H9 (cell line): ENCODE results near the gene AGAP3. TPM values are rescaled to one million over a fixed set of nuclear protein-coding genes. Genes with fewer than 3 reads are reported as not detected.
"Not testable (repeated sequence)": the region's sequence is repeated elsewhere in the genome, so short reads cannot be mapped to it uniquely, and the experiment has no call there.

ENCODE experiments used
- DNase-seq: peaks from one replicate; pipeline ENCODE4 v3.0.0-alpha.2; 2017
- H2AFZ ChIP-seq: one replicate; pipeline ENCODE4 v1.6.1; 2013; ENCODE audit warnings: mild to moderate bottlenecking, low read length, control low read depth, moderate library complexity
- H2AK5ac ChIP-seq: 2 replicates; pipeline ENCODE4 v1.6.1; 2013; ENCODE audit warnings: low read length, control low read depth, mixed read lengths; ENCODE audit not compliant: insufficient read length
- H2BK120ac ChIP-seq: one replicate; pipeline ENCODE4 v1.6.1; 2013; ENCODE audit warnings: low read depth, mild to moderate bottlenecking, low read length, control low read depth, inconsistent platforms; ENCODE audit not compliant: poor library complexity, severe bottlenecking
- H2BK12ac ChIP-seq: 2 replicates; pipeline ENCODE4 v1.6.1; 2013; ENCODE audit warnings: low read length, control low read depth, mixed read lengths, low read depth; ENCODE audit not compliant: insufficient read length
- H2BK15ac ChIP-seq: 2 replicates; pipeline ENCODE4 v1.6.1; 2013; ENCODE audit warnings: low read depth, low read length, control low read depth
- H2BK20ac ChIP-seq: one replicate; pipeline ENCODE4 v1.6.1; 2013; ENCODE audit warnings: low read depth, mild to moderate bottlenecking, low read length, control low read depth, inconsistent platforms; ENCODE audit not compliant: poor library complexity, severe bottlenecking
- H2BK5ac ChIP-seq: 2 replicates; pipeline ENCODE4 v1.6.1; 2013; ENCODE audit warnings: low read length, control low read depth, mixed read lengths; ENCODE audit not compliant: insufficient read length
- H3K14ac ChIP-seq: 2 replicates; pipeline ENCODE4 v1.6.1; 2013; ENCODE audit warnings: low read length, control low read depth; ENCODE audit not compliant: insufficient read depth
- H3K18ac ChIP-seq: 2 replicates; pipeline ENCODE4 v1.6.1; 2013; ENCODE audit warnings: low read depth, mild to moderate bottlenecking, mixed read lengths, low read length, control low read depth; ENCODE audit not compliant: insufficient read length
- H3K23ac ChIP-seq: 2 replicates; pipeline ENCODE4 v1.6.1; 2013; ENCODE audit warnings: low read length, control low read depth, mixed read lengths, low read depth; ENCODE audit not compliant: insufficient read length
- H3K23me2 ChIP-seq: 2 replicates; pipeline ENCODE4 v1.6.1; 2013; ENCODE audit warnings: low read depth, mild to moderate bottlenecking, mixed read lengths, low read length, control low read depth; ENCODE audit not compliant: insufficient read length, poor library complexity, severe bottlenecking
- H3K27ac ChIP-seq: 2 replicates; pipeline ENCODE4 v1.5.1; 2013; ENCODE audit warnings: low read length, control low read depth, mixed read lengths, low read depth; ENCODE audit not compliant: insufficient read length
- H3K27me3 ChIP-seq: 2 replicates; pipeline ENCODE4 v1.6.1; 2013; ENCODE audit warnings: low read length, control low read depth, inconsistent platforms; ENCODE audit not compliant: insufficient read depth
- H3K4ac ChIP-seq: 2 replicates; pipeline ENCODE4 v1.6.1; 2013; ENCODE audit warnings: low read depth, mild to moderate bottlenecking, control low read depth, inconsistent platforms, low read length, moderate library complexity
- H3K4me1 ChIP-seq: 2 replicates; pipeline ENCODE4 v1.6.1; 2013; ENCODE audit warnings: low read length, control low read depth, inconsistent platforms; ENCODE audit not compliant: insufficient read depth
- H3K4me2 ChIP-seq: 2 replicates; pipeline ENCODE4 v1.6.1; 2013; ENCODE audit warnings: low read length, control low read depth, mixed read lengths; ENCODE audit not compliant: insufficient read length, insufficient read depth
- H3K56ac ChIP-seq: 2 replicates; pipeline ENCODE4 v1.6.1; 2013; ENCODE audit warnings: low read depth, mild to moderate bottlenecking, mixed read lengths, low read length, control low read depth; ENCODE audit not compliant: insufficient read length
- H3K79me1 ChIP-seq: 2 replicates; pipeline ENCODE4 v1.6.1; 2013; ENCODE audit warnings: low read depth, mild to moderate bottlenecking, moderate library complexity, low read length, control low read depth, inconsistent platforms; ENCODE audit not compliant: insufficient read depth, poor library complexity, severe bottlenecking
- H3K79me2 ChIP-seq: 2 replicates; pipeline ENCODE4 v1.6.1; 2013; ENCODE audit warnings: low read length, control low read depth, inconsistent platforms; ENCODE audit not compliant: insufficient read depth
- H3K9ac ChIP-seq: 2 replicates; pipeline ENCODE4 v1.6.1; 2013; ENCODE audit warnings: low read length, control low read depth, mixed read lengths; ENCODE audit not compliant: insufficient read length; ENCODE audit errors: extremely low read depth
- H3K9me3 ChIP-seq: one replicate; pipeline ENCODE4 v1.6.1; 2013; ENCODE audit warnings: low read depth, low read length, inconsistent platforms; ENCODE audit not compliant: control insufficient read depth
- H3T11ph ChIP-seq: one replicate; pipeline ENCODE4 v1.6.1; 2013; ENCODE audit warnings: mild to moderate bottlenecking, low read length, control low read depth, inconsistent platforms
- H4K20me1 ChIP-seq: one replicate; pipeline ENCODE4 v1.6.1; 2013; ENCODE audit not compliant: control insufficient read depth, insufficient read length, insufficient read depth
- H4K5ac ChIP-seq: 2 replicates; pipeline ENCODE4 v1.6.1; 2013; ENCODE audit warnings: low read depth, mild to moderate bottlenecking, mixed read lengths, low read length, control low read depth; ENCODE audit not compliant: insufficient read length
- H4K8ac ChIP-seq: replicated peaks from 2 replicates; pipeline ENCODE4 v1.6.1; 2013; ENCODE audit warnings: low read length, control low read depth, mixed read lengths, low read depth; ENCODE audit not compliant: insufficient read length
- H4K91ac ChIP-seq: 2 replicates; pipeline ENCODE4 v1.6.1; 2013; ENCODE audit warnings: low read depth, mild to moderate bottlenecking, moderate library complexity, mixed read lengths, low read length, control low read depth; ENCODE audit not compliant: insufficient read length
- H3K27ac Mint-ChIP-seq, 3 experiments: 2 replicates in 2 of 3; 3 replicates in 1 of 3; pipeline ENCODE4 v1.8.0; 2020 to 2021; ENCODE audit warnings: mixed read lengths in 3 of 3, mild to moderate bottlenecking in 1 of 3, moderate library complexity in 1 of 3
- H3K27me3 Mint-ChIP-seq: 2 replicates; pipeline ENCODE4 v1.8.0; 2021; ENCODE audit warnings: low read depth, mild to moderate bottlenecking, moderate library complexity, mixed read lengths
- H3K36me3 Mint-ChIP-seq, 3 experiments: 2 replicates in 2 of 3; 3 replicates in 1 of 3; pipeline ENCODE4 v1.8.0; 2020 to 2021; ENCODE audit warnings: low read depth in 3 of 3, mixed read lengths in 3 of 3; ENCODE audit not compliant: insufficient read depth in 1 of 3
- H3K4me1 Mint-ChIP-seq, 2 experiments: 2 replicates each; pipeline ENCODE4 v1.8.0; 2020; ENCODE audit warnings: mixed read lengths in 2 of 2
- H3K4me3 Mint-ChIP-seq, 2 experiments: 2 replicates in 1 of 2; 3 replicates in 1 of 2; pipeline ENCODE4 v1.8.0; 2020 to 2021; ENCODE audit warnings: mild to moderate bottlenecking in 2 of 2, mixed read lengths in 2 of 2, moderate library complexity in 1 of 2
- H3K9me3 Mint-ChIP-seq, 2 experiments: 2 replicates in 1 of 2; 3 replicates in 1 of 2; pipeline ENCODE4 v1.8.0; 2020; ENCODE audit warnings: mild to moderate bottlenecking in 2 of 2, mixed read lengths in 2 of 2, moderate library complexity in 1 of 2
- CTCF ChIP-seq: fragments of 200-600 bp; sonication (generic); conservative IDR thresholded peaks from 3 replicates; pipeline ENCODE4 v1.8.0; 2021; ENCODE audit warnings: antibody characterized with exemption, mild to moderate bottlenecking
- WGBS: extraction: QIAGEN DNeasy Blood & Tissue Kit; methylation state at CpG from one replicate; pipeline ENCODE4 v1.1.7; 2013; ENCODE audit warnings: missing lambda C conversion rate, low lambda C conversion rate, mixed read lengths; ENCODE audit not compliant: insufficient read length; ENCODE audit errors: extremely low coverage; 5-methylcytosine and 5-hydroxymethylcytosine counted together
- total RNA-seq: library from RNA; stranded (reverse); gene quantifications from 2 replicates; pipeline ENCODE4 v1.2.1, GENCODE V29; 2021

The AGAP3 gene
- total RNA-seq, 1 experiment from 2014 or later, result 97.7 TPM

GRCh38 chr7:151040616-151041375 lies 45.5 kb upstream of the AGAP3 start:
- Histone ChIP-seq H3K79me2 (no peaks in the 10 kb centered on the region), H2AK5ac (no peak overlapping the region), H3T11ph (no peak overlapping the region), H3K9ac (no peak overlapping the region), H3K27ac (no peak overlapping the region), H2BK5ac (no peak overlapping the region), H2BK12ac (no peak overlapping the region), H3K4me1 (no peaks in the 10 kb centered on the region), H3K23ac (no peak overlapping the region), H3K27me3 (no peaks in the 10 kb centered on the region), H2BK120ac (no peak overlapping the region), H2BK15ac (no peak overlapping the region), H3K23me2 (no peaks in the 10 kb centered on the region), H3K14ac (no peak overlapping the region), H4K8ac (no peak overlapping the region), H4K5ac (no peak overlapping the region), H4K91ac (no peak overlapping the region), H3K4ac (no peak overlapping the region), H2BK20ac (no peak overlapping the region), H3K79me1 (no peaks in the 10 kb centered on the region), H3K56ac (no peak overlapping the region), H3K4me2 (no peak overlapping the region), H3K18ac (no peak overlapping the region), H2AFZ (no peak overlapping the region), H3K9me3 (no peaks in the 10 kb centered on the region), H4K20me1 (no peaks in the 10 kb centered on the region)
- no peak for DNase-seq
- Mint-ChIP-seq H3K27ac (no peak overlapping the region), H3K4me1 (peaks cover 2% of the 10 kb centered on the region in 2 experiments; a peak in 1 of 4 replicates), H3K27me3 (peaks cover 5% of the 10 kb centered on the region), H3K9me3 (no peaks in the 10 kb centered on the region; a peak in 1 of 5 replicates), H3K4me3 (no peak overlapping the region), H3K36me3 (no peaks in the 10 kb centered on the region; a peak in 2 of 7 replicates)
- TF ChIP-seq CTCF, result no peak
- WGBS, result no CpG with 5 or more reads among the region's 30 CpGs

- H3K79me2 ChIP-seq, H3K27ac ChIP-seq, H3K14ac ChIP-seq, H3T11ph ChIP-seq, H4K5ac ChIP-seq, H3K4me1 ChIP-seq, H3K9ac ChIP-seq, H3K23ac ChIP-seq, H3K56ac ChIP-seq, H3K27ac Mint-ChIP-seq, H3K4ac ChIP-seq, H2BK5ac ChIP-seq, H3K9me3 ChIP-seq, H3K27me3 ChIP-seq, H4K8ac ChIP-seq, H3K4me3 Mint-ChIP-seq, H3K36me3 Mint-ChIP-seq, H2BK15ac ChIP-seq, H2BK20ac ChIP-seq, H2AFZ ChIP-seq, H3K9me3 Mint-ChIP-seq, H2BK120ac ChIP-seq, H2BK12ac ChIP-seq, H3K23me2 ChIP-seq, H2AK5ac ChIP-seq, H3K4me2 ChIP-seq, H3K18ac ChIP-seq, H4K20me1 ChIP-seq, H3K79me1 ChIP-seq, H4K91ac ChIP-seq, H3K4me1 Mint-ChIP-seq, DNase-seq: not testable (repeated sequence)
- WGBS, result no CpG with 5 or more reads among the region's 10 CpGs
- peaks cover 18% of the 10 kb centered on the region for H3K27me3 Mint-ChIP-seq
These were observed 42.8 kb upstream of the AGAP3 start for GRCh38 chr7:151043449-151043848.
